ENCODE data around the gene ASH1L.
"Not testable (repeated sequence)": the region's sequence is repeated elsewhere in the genome, so short reads cannot be mapped to it uniquely, and the experiment has no call there.

The ASH1L gene

GRCh38 chr1:155562581-155563376 lies at the start of gene ASH1L:
ASH1L (minus strand) TSS chr1:155562803; CDS start chr1:155521519, 41,284 bp downstream.
- DNase-seq = peak; percentile 97

GRCh38 chr1:155610257-155610647 lies 47.6 kb upstream of the ASH1L start:
- DNase-seq = not testable (repeated sequence)

- DNase-seq = peak; percentile 99
Observed at GRCh38 chr1:155609515-155610256, 47.1 kb upstream of the ASH1L start, which contains the start of gene MSTO1. MSTO1 (plus strand) TSS chr1:155610218; CDS start chr1:155610249, 31 bp downstream.

- DNase-seq = no peak
Observed at GRCh38 chr1:155608888-155609225, 46.3 kb upstream of the ASH1L start.

GRCh38 chr1:155607708-155608107 lies 45.1 kb upstream of the ASH1L start:
- no peak for DNase-seq

- not testable (repeated sequence) for DNase-seq
Observed at GRCh38 chr1:155599828-155600572, 37.4 kb upstream of the ASH1L start.

GRCh38 chr1:155598842-155599331 lies 36.3 kb upstream of the ASH1L start:
- DNase-seq = no peak

GRCh38 chr1:155596864-155597263 lies 34.3 kb upstream of the ASH1L start:
- no peak for DNase-seq

- DNase-seq = not testable (repeated sequence)
Observed at GRCh38 chr1:155595877-155596474, 33.4 kb upstream of the ASH1L start.

- no peak for DNase-seq
Observed at GRCh38 chr1:155591770-155592169, 29.2 kb upstream of the ASH1L start.

- DNase-seq = not testable (repeated sequence)
Observed at GRCh38 chr1:155590516-155591247, 28.1 kb upstream of the ASH1L start.

GRCh38 chr1:155589282-155589681 lies 26.7 kb upstream of the ASH1L start:
- DNase-seq = not testable (repeated sequence)

GRCh38 chr1:155583846-155584245 lies 21.2 kb upstream of the ASH1L start:
- DNase-seq = not testable (repeated sequence)

GRCh38 chr1:155575608-155576007 lies 13.0 kb upstream of the ASH1L start:
- not testable (repeated sequence) for DNase-seq

- no peak for DNase-seq
Observed at GRCh38 chr1:155574077-155574476, 11.5 kb upstream of the ASH1L start.

- no peak for DNase-seq
Observed at GRCh38 chr1:155570593-155570990, 8.0 kb upstream of the ASH1L start.

GRCh38 chr1:155569988-155570592 lies 7.5 kb upstream of the ASH1L start:
- no peak for DNase-seq

- not testable (repeated sequence) for DNase-seq
Observed at GRCh38 chr1:155563377-155564022, 897 bp upstream of the ASH1L start.

- peak; percentile 89 for DNase-seq
Observed at GRCh38 chr1:155561779-155562580, 623 bp downstream of the ASH1L start.

GRCh38 chr1:155555915-155556314 lies 6.7 kb downstream of the ASH1L start:
- no peak for DNase-seq
